Measurements from ENCODE around the gene COPG1. TPM values are rescaled to one million over a fixed set of nuclear protein-coding genes. Genes with fewer than 3 reads are reported as not detected.

The COPG1 gene
- total RNA-seq, 1 donor from 2014 or later, result 124 TPM

DNA sequence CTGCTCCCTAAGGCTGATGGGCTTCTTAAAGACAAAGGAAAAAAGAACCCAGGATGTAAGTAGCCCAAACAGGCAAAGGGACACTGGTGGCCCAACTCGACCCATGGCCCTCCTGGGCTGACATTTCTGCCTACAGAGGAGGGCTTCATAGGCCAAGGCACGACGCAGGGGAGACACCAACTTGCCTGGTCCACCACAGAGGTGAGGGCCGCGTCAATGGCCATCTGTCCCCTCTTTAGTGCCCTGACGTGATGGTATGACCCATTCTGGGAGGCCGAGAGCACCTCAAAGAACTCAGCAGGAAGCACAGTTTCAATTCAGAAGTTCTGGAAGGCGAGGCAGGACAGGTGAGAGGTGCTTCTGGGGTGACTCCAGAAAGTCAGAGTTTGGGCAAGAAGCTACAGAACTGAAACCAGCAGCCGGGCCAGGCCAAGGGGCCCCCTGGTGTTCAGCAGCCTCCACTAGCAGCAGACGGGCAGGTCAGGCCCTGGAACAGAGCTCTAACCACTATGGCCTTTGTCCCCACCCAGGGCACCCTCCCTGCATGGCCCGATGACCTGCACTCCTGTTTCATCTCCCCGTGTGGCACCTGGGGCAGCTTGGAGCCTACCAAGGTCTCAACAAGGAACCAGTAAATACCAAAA lies 74.4 kb downstream of the COPG1 start:
- H3K4me3 ChIP-seq (ENCODE audit: low read depth, low read length), result no peak overlapping the region
- TF ChIP-seq, protein P1, sequence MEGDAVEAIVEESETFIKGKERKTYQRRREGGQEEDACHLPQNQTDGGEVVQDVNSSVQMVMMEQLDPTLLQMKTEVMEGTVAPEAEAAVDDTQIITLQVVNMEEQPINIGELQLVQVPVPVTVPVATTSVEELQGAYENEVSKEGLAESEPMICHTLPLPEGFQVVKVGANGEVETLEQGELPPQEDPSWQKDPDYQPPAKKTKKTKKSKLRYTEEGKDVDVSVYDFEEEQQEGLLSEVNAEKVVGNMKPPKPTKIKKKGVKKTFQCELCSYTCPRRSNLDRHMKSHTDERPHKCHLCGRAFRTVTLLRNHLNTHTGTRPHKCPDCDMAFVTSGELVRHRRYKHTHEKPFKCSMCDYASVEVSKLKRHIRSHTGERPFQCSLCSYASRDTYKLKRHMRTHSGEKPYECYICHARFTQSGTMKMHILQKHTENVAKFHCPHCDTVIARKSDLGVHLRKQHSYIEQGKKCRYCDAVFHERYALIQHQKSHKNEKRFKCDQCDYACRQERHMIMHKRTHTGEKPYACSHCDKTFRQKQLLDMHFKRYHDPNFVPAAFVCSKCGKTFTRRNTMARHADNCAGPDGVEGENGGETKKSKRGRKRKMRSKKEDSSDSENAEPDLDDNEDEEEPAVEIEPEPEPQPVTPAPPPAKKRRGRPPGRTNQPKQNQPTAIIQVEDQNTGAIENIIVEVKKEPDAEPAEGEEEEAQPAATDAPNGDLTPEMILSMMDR (conservative IDR thresholded peaks at IDR 0.05; ENCODE audit: low read depth, low read length), result no peak
- DNase-seq (ENCODE audit: low read depth), result no peak

DNA sequence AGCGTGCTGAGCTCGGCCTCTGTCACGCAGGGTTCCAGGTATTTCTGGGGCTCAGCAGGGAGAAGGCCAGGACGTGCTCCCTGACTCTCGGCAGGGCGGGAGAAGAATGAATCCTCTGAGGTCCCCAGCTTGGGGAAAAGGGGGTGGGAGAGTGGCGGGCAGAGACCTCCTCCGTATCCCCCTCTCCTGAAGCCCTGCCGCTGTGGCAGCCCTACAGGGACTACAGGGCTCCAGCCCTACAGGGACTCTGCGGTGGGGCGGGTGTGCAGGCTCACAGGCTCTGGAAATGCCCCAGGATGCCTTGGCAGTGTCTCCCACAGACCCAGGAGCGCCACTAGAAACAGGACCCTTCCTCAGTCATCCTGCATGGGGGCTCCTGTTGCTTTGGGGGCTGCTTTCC lies 75.4 kb downstream of the COPG1 start:
- DNase-seq (ENCODE audit: low read depth), result no peak
- TF ChIP-seq, protein P1 (conservative IDR thresholded peaks at IDR 0.05; ENCODE audit: low read depth, low read length), result no peak
- no peak overlapping the region for H3K4me3 ChIP-seq (ENCODE audit: low read depth, low read length)

DNA sequence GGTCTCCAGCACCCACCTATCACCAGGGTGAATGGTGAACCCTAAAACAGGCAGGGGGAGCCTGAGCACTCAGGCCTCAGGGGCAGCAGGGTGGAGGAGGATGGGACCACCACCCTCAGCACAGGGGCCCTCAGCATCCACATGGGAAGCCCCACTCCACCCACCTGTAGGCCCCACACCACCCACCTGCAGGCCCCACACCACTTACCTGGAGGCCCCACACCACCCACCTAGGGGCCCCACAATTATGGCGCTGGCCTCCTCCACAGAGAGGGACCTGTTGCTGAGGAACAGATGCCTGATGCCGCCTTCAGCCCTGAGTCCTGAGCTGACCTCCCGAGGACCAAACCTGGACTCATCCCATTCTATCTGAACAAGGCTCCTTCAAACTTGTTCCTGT lies 76.0 kb downstream of the COPG1 start:
- DNase-seq (ENCODE audit: low read depth), result no peak
- H3K4me3 ChIP-seq (ENCODE audit: low read depth, low read length), result no peak overlapping the region
- TF ChIP-seq, protein P1 (conservative IDR thresholded peaks at IDR 0.05; ENCODE audit: low read depth, low read length), result no peak

DNA sequence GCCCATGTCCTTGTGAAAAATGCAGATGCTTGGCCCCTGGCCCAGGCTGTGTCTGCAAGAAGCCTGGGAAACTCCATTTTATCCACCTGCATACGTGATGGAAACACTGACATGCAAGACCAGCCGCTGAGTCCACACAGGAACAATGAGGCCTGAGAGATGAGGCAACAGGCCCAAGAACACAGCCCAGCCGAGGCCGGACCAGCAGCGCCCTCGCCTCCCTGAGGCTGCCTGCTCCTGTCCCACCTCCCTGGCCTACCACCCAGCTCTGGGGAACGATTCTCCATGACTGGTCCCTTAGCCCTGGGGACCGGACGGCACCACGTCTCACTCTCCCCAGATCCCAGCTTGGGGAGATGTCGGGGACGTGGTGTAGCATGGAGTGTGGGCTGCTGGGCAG lies 76.7 kb downstream of the COPG1 start:
- TF ChIP-seq, protein P1 (conservative IDR thresholded peaks at IDR 0.05; ENCODE audit: low read depth, low read length), result no peak
- no peak for DNase-seq (ENCODE audit: low read depth)
- no peak overlapping the region for H3K4me3 ChIP-seq (ENCODE audit: low read depth, low read length)

DNA sequence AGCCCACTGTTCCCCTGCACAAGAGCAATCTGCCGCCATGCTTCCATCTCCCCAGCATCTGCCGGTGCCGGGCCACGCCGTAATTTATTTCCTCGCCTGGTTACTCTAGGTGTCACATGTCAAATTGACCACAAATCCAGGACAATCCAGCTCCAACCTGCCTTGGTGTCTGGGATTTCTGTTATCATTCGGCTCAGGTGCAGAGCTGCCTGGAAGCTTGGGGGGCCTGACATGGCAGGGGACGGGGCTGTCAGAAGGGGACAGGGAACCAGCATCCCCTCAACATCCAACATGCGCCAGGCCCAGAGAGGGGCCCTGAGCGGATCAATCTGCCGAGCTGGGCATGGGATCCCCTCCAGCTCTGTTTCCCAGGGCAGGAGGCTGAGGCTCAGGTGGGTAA lies 77.2 kb downstream of the COPG1 start:
- no peak for DNase-seq (ENCODE audit: low read depth)
- TF ChIP-seq, protein P1 (conservative IDR thresholded peaks at IDR 0.05; ENCODE audit: low read depth, low read length), result no peak
- no peak overlapping the region for H3K4me3 ChIP-seq (ENCODE audit: low read depth, low read length)

Other genes with a start within 250 kb of the COPG1 start
- not detected in 2 replicates for gene EFCC1, start 248.3 kb upstream of the COPG1 start, total RNA-seq
- gene GP9, start 188.8 kb upstream of the COPG1 start, total RNA-seq, result not detected in 2 replicates
- 14.5 and 22.4 TPM in 2 replicates for gene RAB43, start 127.8 kb upstream of the COPG1 start, total RNA-seq
- 7.8 and 33.1 TPM in 2 replicates for gene ISY1, start 88.5 kb upstream of the COPG1 start, total RNA-seq
- 292 and 372 TPM in 2 replicates for gene CNBP, start 65.7 kb upstream of the COPG1 start, total RNA-seq
- 40.3 and 43.0 TPM in 2 replicates for gene HMCES, start 29.3 kb downstream of the COPG1 start, total RNA-seq
- gene EFCAB12, start 179.0 kb downstream of the COPG1 start, total RNA-seq, result not detected in 2 replicates
- gene MBD4, start 190.3 kb downstream of the COPG1 start, total RNA-seq, result 25.2 and 25.7 TPM in 2 replicates
- 15.2 and 19.2 TPM in 2 replicates for gene IFT122, start 190.6 kb downstream of the COPG1 start, total RNA-seq

Measured in epithelial cell of proximal tubule (primary cell).